Urinary bladder (tissue), 4 donors: ENCODE data around the gene MYBPC2. TPM values are rescaled to one million over a fixed set of nuclear protein-coding genes. Genes with fewer than 3 reads are reported as not detected.
"Not testable (repeated sequence)": the region's sequence is repeated elsewhere in the genome, so short reads cannot be mapped to it uniquely, and the experiment has no call there.

Source experiments
- DNase-seq: peaks from one replicate; pipeline ENCODE4 v3.0.0-alpha.2; 2015; ENCODE audit errors: extremely low spot score
- H3K27ac ChIP-seq: one replicate; pipeline ENCODE4 v1.5.1; 2013; ENCODE audit warnings: low read depth, mild to moderate bottlenecking, moderate library complexity
- H3K36me3 ChIP-seq: one replicate; pipeline ENCODE4 v1.6.1; 2013; ENCODE audit warnings: mild to moderate bottlenecking, moderate library complexity; ENCODE audit not compliant: insufficient read depth
- H3K4me1 ChIP-seq: one replicate; pipeline ENCODE4 v1.6.1; 2013; ENCODE audit warnings: mild to moderate bottlenecking, moderate library complexity; ENCODE audit not compliant: insufficient read depth
- H3K4me3 ChIP-seq: one replicate; pipeline ENCODE4 v1.5.1; 2013; ENCODE audit warnings: low read depth, low read length
- WGBS: extraction: QIAGEN DNeasy Blood & Tissue Kit; methylation state at CpG from one replicate; pipeline ENCODE4 v1.1.7; 2013; 5-methylcytosine and 5-hydroxymethylcytosine counted together
- polyA plus RNA-seq: library from polyadenylated mRNA; stranded (reverse); fragments of 200-250 nt; gene quantifications from one replicate; pipeline ENCODE4 v1.2.3, GENCODE V29; 2013
- total RNA-seq: library from RNA; depleted of rRNA; stranded (reverse); fragments of >200 nt; gene quantifications from one replicate; pipeline ENCODE4 v1.2.3, GENCODE V29; 2014
- donor health status: healthy with polysubstance abuse.
- donor health status: healthy.

MYBPC2 gene
- total and polyA plus RNA-seq, 2 donors: 0.14 to 0.69 TPM

- peak overlapping the region; percentile 6 for H3K4me3 ChIP-seq
Measured at GRCh38 chr19:50427997-50428425, 4.7 kb upstream of the MYBPC2 start.

GRCh38 chr19:50428772-50429463 lies 3.8 kb upstream of the MYBPC2 start:
- DNase-seq: no peak
- WGBS: 83% methylated on average over 7 of the region's 7 CpGs
- Histone ChIP-seq H3K27ac (no peak overlapping the region), H3K36me3 (no peaks in the 10 kb centered on the region), H3K4me3 (no peak overlapping the region), H3K4me1 (no peaks in the 10 kb centered on the region)

More at GRCh38 chr19:50427997-50428425, 4.7 kb upstream of the MYBPC2 start:
- Histone ChIP-seq H3K36me3 (no peaks in the 10 kb centered on the region), H3K4me1 (no peaks in the 10 kb centered on the region), H3K27ac (no peak overlapping the region)
- peak; percentile 61 for DNase-seq
- 4% methylated on average over 38 of the region's 38 CpGs for WGBS

- Histone ChIP-seq H3K4me1 (no peaks in the 10 kb centered on the region), H3K4me3 (no peak overlapping the region), H3K27ac (no peak overlapping the region), H3K36me3 (no peaks in the 10 kb centered on the region)
- 28% methylated on average over 13 of the region's 13 CpGs for WGBS
- no peak for DNase-seq
Measured at GRCh38 chr19:50430888-50431342, 1.8 kb upstream of the MYBPC2 start.

- under 1% methylated on average over 54 of the region's 54 CpGs for WGBS
- H3K36me3 ChIP-seq: no peaks in the 10 kb centered on the region
- peak; percentile 74 for DNase-seq
- H3K27ac ChIP-seq: no peak overlapping the region
- no peaks in the 10 kb centered on the region for H3K4me1 ChIP-seq
- H3K4me3 ChIP-seq: peak overlapping the region; percentile 52
Measured at GRCh38 chr19:50431343-50432220, 1.1 kb upstream of the MYBPC2 start.

GRCh38 chr19:50433201-50434180 lies 799 bp downstream of the MYBPC2 start:
- WGBS: 71% methylated on average over 19 of the region's 19 CpGs

GRCh38 chr19:50434525-50434924 lies 1.8 kb downstream of the MYBPC2 start:
- H3K27ac ChIP-seq: no peak overlapping the region
- no peaks in the 10 kb centered on the region for H3K4me1 ChIP-seq
- H3K4me3 ChIP-seq: no peak overlapping the region
- 25% methylated on average over 12 of the region's 12 CpGs for WGBS
- no peak for DNase-seq
- H3K36me3 ChIP-seq: no peaks in the 10 kb centered on the region

More at GRCh38 chr19:50433201-50434180, 799 bp downstream of the MYBPC2 start:
- Histone ChIP-seq H3K27ac (no peak overlapping the region), H3K4me1 (no peaks in the 10 kb centered on the region), H3K36me3 (no peaks in the 10 kb centered on the region), H3K4me3 (no peak overlapping the region)
- no peak for DNase-seq

- H3K27ac ChIP-seq: no peak overlapping the region
- no peak overlapping the region for H3K4me3 ChIP-seq
- H3K4me1 ChIP-seq: no peaks in the 10 kb centered on the region
- WGBS: 81% methylated on average over 17 of the region's 17 CpGs
- no peak for DNase-seq
- H3K36me3 ChIP-seq: no peaks in the 10 kb centered on the region
Measured at GRCh38 chr19:50435221-50435620, 2.5 kb downstream of the MYBPC2 start.

GRCh38 chr19:50435627-50436026 lies 2.9 kb downstream of the MYBPC2 start:
- no peak overlapping the region for H3K4me3 ChIP-seq
- no peaks in the 10 kb centered on the region for H3K4me1 ChIP-seq
- no peak for DNase-seq
- no peaks in the 10 kb centered on the region for H3K36me3 ChIP-seq
- no peak overlapping the region for H3K27ac ChIP-seq
- WGBS: 70% methylated on average over 12 of the region's 12 CpGs

GRCh38 chr19:50437862-50438449 lies 5.3 kb downstream of the MYBPC2 start:
- DNase-seq: no peak
- H3K4me1 ChIP-seq: no peaks in the 10 kb centered on the region
- H3K4me3 ChIP-seq: no peak overlapping the region
- WGBS: 91% methylated on average over 5 of the region's 5 CpGs
- H3K36me3 ChIP-seq: no peaks in the 10 kb centered on the region
- H3K27ac ChIP-seq: no peak overlapping the region

GRCh38 chr19:50439130-50439529 lies 6.4 kb downstream of the MYBPC2 start:
- not testable (repeated sequence) for DNase-seq, H3K27ac ChIP-seq

GRCh38 chr19:50444059-50444458 lies 11.4 kb downstream of the MYBPC2 start:
- 64% methylated on average over 1 of the region's 1 CpG for WGBS
- H3K36me3 ChIP-seq: no peaks in the 10 kb centered on the region
- no peak overlapping the region for H3K27ac ChIP-seq

More at GRCh38 chr19:50439130-50439529, 6.4 kb downstream of the MYBPC2 start:
- H3K4me1 ChIP-seq, H3K36me3 ChIP-seq, H3K4me3 ChIP-seq: not testable (repeated sequence)
- WGBS: 77% methylated on average over 2 of the region's 2 CpGs

GRCh38 chr19:50447053-50447452 lies 14.4 kb downstream of the MYBPC2 start:
- 71% methylated on average over 5 of the region's 5 CpGs for WGBS
- H3K4me3 ChIP-seq: no peak overlapping the region
- no peaks in the 10 kb centered on the region for H3K36me3 ChIP-seq

More at GRCh38 chr19:50444059-50444458, 11.4 kb downstream of the MYBPC2 start:
- DNase-seq: no peak
- Histone ChIP-seq H3K4me3 (no peak overlapping the region), H3K4me1 (no peaks in the 10 kb centered on the region)

More at GRCh38 chr19:50447053-50447452, 14.4 kb downstream of the MYBPC2 start:
- no peak for DNase-seq
- Histone ChIP-seq H3K4me1 (no peaks in the 10 kb centered on the region), H3K27ac (no peak overlapping the region)
